ENCODE measurements around the gene SNAP29.
"Not testable (repeated sequence)": the region's sequence is repeated elsewhere in the genome, so short reads cannot be mapped to it uniquely, and the experiment has no call there.

The SNAP29 gene

GRCh38 chr22:20885017-20885556 is 26.3 kb downstream of the SNAP29 start:
- no peak for TF ChIP-seq CTCF (IDR thresholded peaks at IDR 0.05; ENCODE audit: low read depth, low read length, missing control alignments)
- no peak for DNase-seq (ENCODE audit: extremely low read depth, low read depth)
- no peak overlapping the region for H3K4me3 ChIP-seq (replicated peaks; ENCODE audit: low read depth, low read length)

GRCh38 chr22:20885557-20886323 is 26.9 kb downstream of the SNAP29 start:
- H3K4me3 ChIP-seq (replicated peaks; ENCODE audit: low read depth, low read length) = no peak overlapping the region
- peak; percentile 45 for DNase-seq (ENCODE audit: extremely low read depth, low read depth)
- peak; percentile 94 for TF ChIP-seq CTCF (IDR thresholded peaks at IDR 0.05; ENCODE audit: low read depth, low read length, missing control alignments)

DNA sequence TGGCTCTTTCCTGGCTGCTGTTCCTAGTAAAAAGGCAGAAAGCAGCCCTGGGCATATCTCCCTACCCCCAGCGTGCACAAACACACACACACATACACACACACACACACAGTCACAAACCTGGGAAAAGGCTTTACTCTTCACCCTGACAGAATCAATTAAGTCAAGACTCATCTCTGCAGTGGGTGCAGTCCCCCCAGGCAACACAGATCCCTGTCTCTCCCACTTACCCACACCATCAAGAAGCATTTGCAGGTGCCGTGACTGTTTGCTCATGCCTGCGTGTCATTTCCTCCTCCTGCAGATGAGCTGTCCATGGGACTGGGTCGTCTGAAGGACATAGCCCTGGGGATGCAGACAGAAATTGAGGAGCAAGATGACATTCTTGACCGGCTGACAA is 28.6 kb downstream of the SNAP29 start:
- no peak for TF ChIP-seq CTCF (IDR thresholded peaks at IDR 0.05; ENCODE audit: low read depth, low read length, missing control alignments)
- no peak for DNase-seq (ENCODE audit: extremely low read depth, low read depth)
- H3K4me3 ChIP-seq (replicated peaks; ENCODE audit: low read depth, low read length) = no peak overlapping the region

DNA sequence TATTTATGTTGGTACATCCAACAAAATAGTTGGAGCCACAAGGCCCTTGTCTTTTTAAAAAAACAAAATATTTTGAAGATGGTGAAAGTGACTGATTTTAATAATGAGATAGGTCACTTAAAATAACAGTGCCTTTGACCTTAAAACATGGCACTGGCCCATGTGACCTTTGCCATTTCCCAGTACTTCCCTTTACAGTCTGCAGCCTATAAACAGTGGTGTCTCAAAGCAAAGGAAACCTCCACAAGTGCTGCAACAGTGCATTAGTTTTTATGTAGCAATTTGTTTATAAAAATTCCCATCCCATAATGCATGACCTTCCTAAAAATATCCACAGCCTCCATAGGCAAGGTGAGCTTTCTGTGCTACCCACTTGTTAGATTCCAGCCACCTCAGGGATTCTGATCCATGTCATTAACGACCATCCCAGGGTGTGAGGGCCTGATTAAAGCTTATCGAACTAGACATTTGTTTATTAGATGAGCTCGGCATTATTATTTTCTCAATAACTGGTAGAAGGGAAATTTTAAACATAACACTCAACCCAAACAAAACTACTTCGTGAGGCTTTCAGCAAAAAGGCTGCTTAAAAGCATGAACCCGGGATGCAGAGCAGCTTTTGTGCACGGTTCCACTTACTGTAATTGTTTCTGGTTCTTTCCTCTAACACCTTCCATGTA is 30.4 kb downstream of the SNAP29 start:
- DNase-seq (ENCODE audit: extremely low read depth, low read depth) = no peak
- H3K4me3 ChIP-seq (replicated peaks; ENCODE audit: low read depth, low read length) = no peak overlapping the region
- TF ChIP-seq CTCF (IDR thresholded peaks at IDR 0.05; ENCODE audit: low read depth, low read length, missing control alignments) = no peak

DNA sequence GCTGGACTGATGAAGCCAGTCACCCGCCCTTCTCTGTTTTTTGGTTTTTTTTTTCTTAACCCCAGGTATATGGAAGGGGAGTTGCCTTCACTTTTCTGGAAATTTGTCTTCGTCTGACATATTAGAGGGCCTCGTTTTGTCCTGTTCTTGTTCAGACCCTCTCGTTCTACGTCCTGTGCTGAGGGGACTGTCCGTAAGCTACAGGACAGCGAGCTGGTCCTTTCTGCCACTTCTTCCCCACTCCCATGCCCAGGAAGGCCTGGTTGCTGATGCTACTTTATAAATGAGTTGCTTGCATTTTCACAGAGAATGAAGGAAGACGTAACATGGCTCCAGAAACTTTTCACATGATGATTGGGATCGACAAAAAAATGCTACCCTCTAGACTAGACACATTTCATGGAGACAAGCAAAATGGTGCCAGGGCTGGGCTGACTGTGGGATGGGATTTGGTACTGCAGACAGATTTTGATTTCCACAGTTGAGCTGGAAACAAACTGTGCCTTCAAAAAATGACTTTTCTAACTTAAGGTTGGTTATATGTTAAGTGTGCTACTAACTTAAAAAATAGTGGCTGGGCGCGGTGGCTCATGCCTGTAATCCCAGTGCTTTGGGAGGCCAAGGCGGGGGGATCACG is 31.2 kb downstream of the SNAP29 start:
- TF ChIP-seq CTCF (IDR thresholded peaks at IDR 0.05; ENCODE audit: low read depth, low read length, missing control alignments) = no peak
- no peak for DNase-seq (ENCODE audit: extremely low read depth, low read depth)
- H3K4me3 ChIP-seq (replicated peaks; ENCODE audit: low read depth, low read length) = no peak overlapping the region

- no peak overlapping the region for H3K4me3 ChIP-seq (replicated peaks; ENCODE audit: low read depth, low read length)
- TF ChIP-seq CTCF (IDR thresholded peaks at IDR 0.05; ENCODE audit: low read depth, low read length, missing control alignments) = no peak
- DNase-seq (ENCODE audit: extremely low read depth, low read depth) = no peak
These were observed 32.2 kb downstream of the SNAP29 start for GRCh38 chr22:20890975-20891374.

DNA sequence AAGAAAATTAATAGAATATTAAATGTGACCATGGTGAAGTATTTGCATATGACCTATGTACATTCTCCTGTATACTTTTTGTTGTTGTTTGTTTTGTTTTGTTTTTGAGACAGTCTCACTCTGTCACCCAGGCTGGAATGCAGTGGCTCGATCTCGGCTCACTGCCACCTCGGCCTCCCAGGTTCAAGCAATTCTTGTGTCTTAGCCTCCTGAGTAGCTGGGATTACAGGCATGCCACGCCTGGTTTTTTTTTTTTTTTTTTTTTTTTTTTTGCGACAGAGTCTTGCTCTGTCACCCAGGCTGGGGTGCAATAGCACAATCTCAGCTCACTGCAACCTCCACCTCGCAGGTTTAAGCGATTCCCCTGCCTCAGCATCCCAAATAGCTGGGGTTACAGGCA is 38.9 kb downstream of the SNAP29 start:
- DNase-seq (ENCODE audit: extremely low read depth, low read depth) = not testable (repeated sequence)

More for the DNA sequence above, 38.9 kb downstream of the SNAP29 start:
- H3K4me3 ChIP-seq (replicated peaks; ENCODE audit: low read depth, low read length) = not testable (repeated sequence)

All from HFF-Myc (cell line).